GM12872 (cell line): ENCODE measurements around the gene PHOX2B.

ENCODE experiments used
- CTCF ChIP-seq: IDR thresholded peaks from 3 replicates; pipeline ENCODE4 v1.5.1; 2011; ENCODE audit warnings: low read depth, mild to moderate bottlenecking, low read length, moderate library complexity; ENCODE audit not compliant: insufficient read depth

Gene PHOX2B

GRCh38 chr4:41752081-41752836 is 3.7 kb upstream of the PHOX2B start:
- no peak for TF ChIP-seq CTCF

GRCh38 chr4:41751449-41752061 is 3.0 kb upstream of the PHOX2B start:
- TF ChIP-seq CTCF, result 0 out of 3 replicates have a peak, but pooled peaks have one; percentile 22

- TF ChIP-seq CTCF, result no peak
These were observed 2.3 kb upstream of the PHOX2B start for GRCh38 chr4:41750626-41751448.

DNA sequence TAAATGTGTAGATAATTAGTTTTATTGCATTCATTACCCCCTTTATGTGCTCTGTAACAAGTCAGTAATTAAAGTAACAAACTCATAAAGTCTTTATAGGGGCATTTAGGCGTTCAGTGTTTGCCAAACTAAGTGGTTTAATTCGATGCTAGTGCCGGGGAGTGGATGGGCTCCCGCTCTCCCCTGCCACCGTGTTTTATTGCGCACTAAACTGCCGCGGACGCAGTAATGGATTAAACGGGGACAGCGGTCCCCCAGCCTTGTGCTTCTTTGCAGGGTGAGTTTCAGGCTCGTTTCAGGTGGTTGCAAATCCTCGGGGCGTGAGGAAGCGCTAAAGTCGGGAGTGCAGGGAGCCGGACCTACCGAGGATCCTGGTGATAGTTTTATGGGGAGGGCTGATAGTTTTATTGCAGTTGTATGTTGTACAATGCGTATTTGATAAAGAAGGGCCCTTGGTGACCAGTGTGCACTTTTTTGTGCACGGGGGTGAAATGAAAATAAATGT is 1.6 kb upstream of the PHOX2B start:
- no peak for TF ChIP-seq CTCF

GRCh38 chr4:41749631-41750039 is 1.1 kb upstream of the PHOX2B start:
- no peak for TF ChIP-seq CTCF

GRCh38 chr4:41748074-41748570 is 403 bp downstream of the PHOX2B start:
- TF ChIP-seq CTCF, result no peak
